SU-DHL-6 (cell line): ENCODE measurements around the gene NACA2.
A peak's percentile ranks its signal among the peaks of the same experiment; 100 is the strongest.

Experiments used
- H2AFZ ChIP-seq: fragments of 200-600 bp; sonication (generic); 2 replicates; pipeline ENCODE4 v1.6.1; 2014; ENCODE audit warnings: low read depth, mild to moderate bottlenecking, moderate library complexity, mixed read lengths, antibody characterized with exemption, low read length; ENCODE audit not compliant: severe bottlenecking
- H3F3A ChIP-seq: fragments of 200-600 bp; shearing (Covaris generic); 2 replicates; pipeline ENCODE4 v1.6.0; 2016; ENCODE audit warnings: antibody characterized with exemption, mild to moderate bottlenecking; ENCODE audit not compliant: insufficient read depth
- H3K27ac ChIP-seq: fragments of 200-600 bp; sonication (generic); 2 replicates; pipeline ENCODE4 v1.5.1; 2016; ENCODE audit warnings: low read depth, mild to moderate bottlenecking, low read length, moderate library complexity, mixed read lengths
- H3K27me3 ChIP-seq: fragments of 200-600 bp; sonication (generic), shearing (Covaris generic); 2 replicates; pipeline ENCODE4 v1.6.0; 2014; ENCODE audit warnings: mild to moderate bottlenecking, low read length
- H3K36me3 ChIP-seq: fragments of 200-600 bp; sonication (generic); 2 replicates; pipeline ENCODE4 v1.6.1; 2014; ENCODE audit warnings: mild to moderate bottlenecking, low read length, mixed read lengths
- H3K4me2 ChIP-seq: fragments of 300-600, 200-600 bp; shearing (Covaris generic), sonication (generic); 2 replicates; pipeline ENCODE4 v1.6.0; 2014; ENCODE audit warnings: low read length, low read depth, mild to moderate bottlenecking; ENCODE audit not compliant: poor library complexity, severe bottlenecking
- H3K4me3 ChIP-seq: fragments of 200-600 bp; sonication (generic); 2 replicates; pipeline ENCODE4 v1.5.1; 2014; ENCODE audit warnings: antibody characterized with exemption, low read length, mild to moderate bottlenecking, mixed read lengths; ENCODE audit not compliant: insufficient read depth, poor library complexity, severe bottlenecking
- H3K79me2 ChIP-seq: fragments of 200-600 bp; sonication (generic); 2 replicates; pipeline ENCODE4 v1.6.1; 2014; ENCODE audit warnings: mild to moderate bottlenecking, low read length, moderate library complexity; ENCODE audit not compliant: insufficient read depth
- H3K9ac ChIP-seq: fragments of 200-600 bp; sonication (generic); 2 replicates; pipeline ENCODE4 v1.7.0; 2014; ENCODE audit warnings: mild to moderate bottlenecking, low read length
- H3K9me2 ChIP-seq: fragments of 200-600 bp; sonication (generic); replicated peaks from 2 replicates; pipeline ENCODE4 v1.6.1; 2014; ENCODE audit warnings: low read length; ENCODE audit not compliant: insufficient read depth
- H3K9me3 ChIP-seq: fragments of 200-600 bp; sonication (generic); 2 replicates; pipeline ENCODE4 v1.6.1; 2014; ENCODE audit warnings: low read length, mixed read lengths; ENCODE audit not compliant: insufficient read depth
- H4K20me1 ChIP-seq: fragments of 200-600 bp; sonication (generic); 2 replicates; pipeline ENCODE4 v1.6.1; 2014; ENCODE audit warnings: low read depth, mild to moderate bottlenecking, antibody characterized with exemption, low read length, moderate library complexity, mixed read lengths
- EZH2phosphoT487 ChIP-seq: fragments of 200-600 bp; sonication (generic), shearing (Covaris generic); conservative IDR thresholded peaks from 2 replicates; pipeline ENCODE4 v1.6.1; 2018; ENCODE audit warnings: mild to moderate bottlenecking, antibody characterized with exemption, low read length, moderate library complexity, mixed read lengths
- TF ChIP-seq, protein P1 (sequence below): fragments of 200-600 bp; sonication (generic); IDR thresholded peaks from one replicate; pipeline ENCODE4 v1.5.1; 2017; ENCODE audit warnings: antibody characterized with exemption, mild to moderate bottlenecking, low read length, moderate library complexity; ENCODE audit not compliant: insufficient read depth, poor library complexity, severe bottlenecking

NACA2 gene

DNA sequence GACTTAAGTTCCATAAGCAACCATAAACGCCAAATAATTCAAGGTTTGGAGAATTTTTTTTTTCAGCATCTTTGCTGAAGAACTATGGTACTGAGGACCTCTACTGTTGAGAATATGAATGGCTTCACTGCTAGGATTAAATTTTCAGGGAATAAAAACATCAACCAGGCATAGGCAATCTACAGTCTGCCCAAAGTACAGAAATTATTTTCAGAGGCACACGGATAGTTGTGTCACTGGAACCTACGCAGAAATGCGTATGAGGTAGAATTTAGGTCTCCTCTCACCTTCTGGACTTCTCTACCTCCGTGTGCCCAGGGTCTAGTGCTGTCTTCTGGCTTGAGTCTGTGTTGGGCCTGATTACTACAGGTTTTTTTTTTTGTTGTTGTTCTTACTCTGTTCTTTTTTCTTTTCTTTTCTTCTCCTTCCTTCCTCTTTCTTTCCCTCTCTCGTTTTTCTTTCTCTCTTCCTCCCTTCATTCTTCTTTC lies 39.7 kb downstream of the NACA2 start:
- H3K9ac ChIP-seq: no peak overlapping the region
- H3K4me2 ChIP-seq: no peak overlapping the region
- no peaks in the 10 kb centered on the region for H3K9me2 ChIP-seq
- no peak overlapping the region for H3K27ac ChIP-seq
- H3K36me3 ChIP-seq: no peaks in the 10 kb centered on the region
- no peaks in the 10 kb centered on the region for H3F3A ChIP-seq
- H2AFZ ChIP-seq: no peak overlapping the region
- no peaks in the 10 kb centered on the region for H3K79me2 ChIP-seq
- 0 out of 2 replicates have a peak, but pooled peaks cover 6% of the 10 kb centered on the region for H3K27me3 ChIP-seq
- H3K4me3 ChIP-seq: no peak overlapping the region
- no peaks in the 10 kb centered on the region for H4K20me1 ChIP-seq
- TF ChIP-seq, protein P1, sequence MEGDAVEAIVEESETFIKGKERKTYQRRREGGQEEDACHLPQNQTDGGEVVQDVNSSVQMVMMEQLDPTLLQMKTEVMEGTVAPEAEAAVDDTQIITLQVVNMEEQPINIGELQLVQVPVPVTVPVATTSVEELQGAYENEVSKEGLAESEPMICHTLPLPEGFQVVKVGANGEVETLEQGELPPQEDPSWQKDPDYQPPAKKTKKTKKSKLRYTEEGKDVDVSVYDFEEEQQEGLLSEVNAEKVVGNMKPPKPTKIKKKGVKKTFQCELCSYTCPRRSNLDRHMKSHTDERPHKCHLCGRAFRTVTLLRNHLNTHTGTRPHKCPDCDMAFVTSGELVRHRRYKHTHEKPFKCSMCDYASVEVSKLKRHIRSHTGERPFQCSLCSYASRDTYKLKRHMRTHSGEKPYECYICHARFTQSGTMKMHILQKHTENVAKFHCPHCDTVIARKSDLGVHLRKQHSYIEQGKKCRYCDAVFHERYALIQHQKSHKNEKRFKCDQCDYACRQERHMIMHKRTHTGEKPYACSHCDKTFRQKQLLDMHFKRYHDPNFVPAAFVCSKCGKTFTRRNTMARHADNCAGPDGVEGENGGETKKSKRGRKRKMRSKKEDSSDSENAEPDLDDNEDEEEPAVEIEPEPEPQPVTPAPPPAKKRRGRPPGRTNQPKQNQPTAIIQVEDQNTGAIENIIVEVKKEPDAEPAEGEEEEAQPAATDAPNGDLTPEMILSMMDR: peak; percentile 49
- no peak for TF ChIP-seq EZH2phosphoT487
- no peaks in the 10 kb centered on the region for H3K9me3 ChIP-seq

DNA sequence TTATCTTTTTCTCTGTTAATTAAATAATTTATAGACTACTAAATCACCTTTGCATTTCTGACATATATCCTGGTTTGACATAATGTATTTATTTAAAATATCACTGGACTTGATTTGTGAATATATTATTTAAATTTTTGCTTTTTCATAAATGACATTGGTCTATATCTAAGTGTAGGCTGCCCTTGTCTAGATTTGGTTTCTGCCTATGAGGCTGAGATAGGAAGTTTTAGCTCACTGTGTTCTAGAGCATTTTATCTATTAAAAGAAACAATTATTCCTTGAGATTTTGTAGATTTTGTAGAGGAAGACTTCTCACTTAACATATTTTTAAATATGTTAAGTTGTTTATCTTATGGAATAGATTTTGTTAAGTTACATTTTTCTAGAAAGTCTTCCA lies 43.9 kb downstream of the NACA2 start:
- Histone ChIP-seq H3K4me3 (no peak overlapping the region), H3K9me3 (no peaks in the 10 kb centered on the region), H3K36me3 (no peaks in the 10 kb centered on the region), H3K79me2 (no peaks in the 10 kb centered on the region), H3K4me2 (no peak overlapping the region), H3F3A (no peaks in the 10 kb centered on the region), H3K27ac (no peak overlapping the region), H3K27me3 (peaks cover 6% of the 10 kb centered on the region; the same call in 1 of the 2 replicates), H3K9me2 (no peaks in the 10 kb centered on the region), H4K20me1 (no peaks in the 10 kb centered on the region), H3K9ac (no peak overlapping the region), H2AFZ (no peak overlapping the region)
- TF ChIP-seq, protein P1: no peak
- no peak for TF ChIP-seq EZH2phosphoT487

- Histone ChIP-seq H3K27ac (no peak overlapping the region), H3K4me3 (no peak overlapping the region), H3K79me2 (no peaks in the 10 kb centered on the region), H3K27me3 (peaks cover 6% of the 10 kb centered on the region; the same call in 1 of the 2 replicates), H3F3A (no peaks in the 10 kb centered on the region), H4K20me1 (no peaks in the 10 kb centered on the region), H2AFZ (no peak overlapping the region), H3K9me3 (no peaks in the 10 kb centered on the region), H3K36me3 (no peaks in the 10 kb centered on the region), H3K9me2 (no peaks in the 10 kb centered on the region), H3K9ac (no peak overlapping the region), H3K4me2 (no peak overlapping the region)
- TF ChIP-seq, protein P1: no peak
- no peak for TF ChIP-seq EZH2phosphoT487
These were observed 45.6 kb downstream of the NACA2 start for GRCh38 chr17:61545335-61545938.
